K562 (cell line): ENCODE results near the gene CCL8. TPM values are rescaled to one million over a fixed set of nuclear protein-coding genes. Genes with fewer than 3 reads are reported as not detected.

ENCODE experiments used
- ATAC-seq: fragments of 200-7000 bp; cut with Tn5 transposase; 3 replicates; pipeline ENCODE4 v1.9.1; 2020; ENCODE audit warnings: moderate library complexity
- BruUV-seq: library from RNA; stranded (reverse); fragments of 400-500 nt; replicated peaks from 2 replicates; lab custom pipeline; 2021; lab: Mats Ljungman, UMichigan
- CTCF ChIA-PET: fragments of 300-600 bp; formaldehyde crosslinking; extraction: SDS; loops from one replicate; lab custom pipeline; 2021; ENCODE audit warnings: low intra/inter-chr PET ratio; lab: Yijun Ruan, JAX
- POLR2A ChIA-PET: fragments of 300-600, 350-650 bp; sonication (Branson Sonifier 250); formaldehyde crosslinking; extraction: SDS; loops from one replicate; lab custom pipeline; 2021; ENCODE audit warnings: antibody characterized with exemption, inconsistent platforms; lab: Yijun Ruan, JAX
- DNase-seq, 4 experiments: peaks; one replicate each; pipeline versions ENCODE4 v3.0.0 to v3.0.0-alpha.2; 2011 to 2018; ENCODE audit warnings: low spot score in 3 of 4, mixed read lengths in 3 of 4; ENCODE audit errors: extremely low read depth in 1 of 4
- FAIRE-seq: peaks from 2 replicates; lab custom pipeline; 2011; peaks lifted over from hg19 to GRCh38; lab: Jason Lieb, UNC
- H2AFZ ChIP-seq: 2 replicates; pipeline ENCODE4 v1.6.0; 2011; ENCODE audit warnings: low read depth, low read length, control low read depth, inconsistent platforms
- H3K27ac ChIP-seq: fragments of 200-600 bp; 3 replicates; pipeline ENCODE4 v1.8.0; 2011; ENCODE audit warnings: low read depth, mild to moderate bottlenecking, control low read depth, inconsistent platforms, low read length, moderate library complexity, mixed read lengths; ENCODE audit errors: extremely low read depth
- H3K27me3 ChIP-seq, 2 experiments: fragments of 300-600 bp in 1 of 2; 2 replicates in 1 of 2; 3 replicates in 1 of 2; pipeline versions ENCODE4 v1.6.0 to v1.8.0; 2011; ENCODE audit warnings: inconsistent platforms in 2 of 2, low read length in 2 of 2, mild to moderate bottlenecking in 1 of 2, mixed read lengths in 1 of 2, moderate library complexity in 1 of 2; ENCODE audit not compliant: control insufficient read depth in 2 of 2, insufficient read depth in 2 of 2
- H3K36me3 ChIP-seq: fragments of 300-600 bp; 3 replicates; pipeline ENCODE4 v1.8.0; 2011; ENCODE audit warnings: mild to moderate bottlenecking, low read length, inconsistent platforms; ENCODE audit not compliant: control insufficient read depth, insufficient read depth
- H3K4me1 ChIP-seq, 2 experiments: fragments of 200-600 bp in 1 of 2; replicated peaks in 1 of 2; 2 replicates in 1 of 2; 3 replicates in 1 of 2; pipeline versions ENCODE4 v1.5.1 to v1.8.0; 2011; ENCODE audit warnings: inconsistent platforms in 2 of 2, low read length in 2 of 2, mild to moderate bottlenecking in 1 of 2, mixed read lengths in 1 of 2, moderate library complexity in 1 of 2; ENCODE audit not compliant: control insufficient read depth in 2 of 2, insufficient read depth in 2 of 2
- H3K4me2 ChIP-seq: 2 replicates; pipeline ENCODE4 v1.6.1; 2011; ENCODE audit warnings: low read length, control low read depth, inconsistent platforms, mixed read lengths; ENCODE audit not compliant: insufficient read depth
- H3K4me3 ChIP-seq: fragments of 200-600 bp; sonication (generic), shearing (Covaris generic); 2 replicates; pipeline ENCODE4 v1.5.1; 2016; ENCODE audit warnings: control low read depth, inconsistent platforms
- H3K79me2 ChIP-seq: fragments of 200-600 bp; 3 replicates; pipeline ENCODE4 v1.8.0; 2011; ENCODE audit warnings: low read length, inconsistent platforms; ENCODE audit not compliant: control insufficient read depth, insufficient read depth
- H3K9ac ChIP-seq, 2 experiments: 2 replicates each; pipeline versions ENCODE4 v1.6.0 to v1.6.1; 2011; ENCODE audit warnings: low read depth in 2 of 2, low read length in 2 of 2, control low read depth in 1 of 2, inconsistent platforms in 1 of 2, mild to moderate bottlenecking in 1 of 2, mixed read lengths in 1 of 2; ENCODE audit not compliant: insufficient read depth in 1 of 2
- H3K9me1 ChIP-seq: one replicate; pipeline ENCODE4 v1.6.0; 2011; ENCODE audit warnings: inconsistent platforms, mild to moderate bottlenecking, low read length, moderate library complexity; ENCODE audit not compliant: control insufficient read depth, insufficient read depth
- H3K9me3 ChIP-seq: replicated peaks from 2 replicates; pipeline ENCODE4 v1.5.1; 2011; ENCODE audit warnings: low read depth, low read length, inconsistent platforms; ENCODE audit not compliant: control insufficient read depth, insufficient read depth
- H4K20me1 ChIP-seq: replicated peaks from 2 replicates; pipeline ENCODE4 v1.6.1; 2011; ENCODE audit warnings: low read length, inconsistent platforms, mixed read lengths; ENCODE audit not compliant: control insufficient read depth, insufficient read depth
- ATF3 ChIP-seq, 2 experiments: fragments of 450-650 bp in 1 of 2; sonication (generic) in 1 of 2; formaldehyde crosslinking in 1 of 2; IDR thresholded peaks in 1 of 2; conservative IDR thresholded peaks in 1 of 2; 2 replicates each; pipeline versions ENCODE4 v1.6.1 to v1.8.1; 2016 to 2023; ENCODE audit warnings: mild to moderate bottlenecking in 2 of 2, moderate library complexity in 2 of 2, inconsistent platforms in 1 of 2, missing genetic modification reagents in 1 of 2
- FOXJ3 ChIP-seq: sonication (generic); formaldehyde crosslinking; IDR thresholded peaks from 2 replicates; pipeline ENCODE4 v1.4.0; 2020; ENCODE audit warnings: mild to moderate bottlenecking, missing genetic modification reagents
- NEUROD1 ChIP-seq: fragments of 150-350 bp; IDR thresholded peaks from 2 replicates; pipeline ENCODE4 v1.6.1; 2014; ENCODE audit warnings: borderline replicate concordance, low read length, low read depth; ENCODE audit not compliant: partially characterized antibody
- SETDB1 ChIP-seq: IDR thresholded peaks from one replicate; pipeline ENCODE4 v1.6.1; 2012; ENCODE audit warnings: low read length, control low read depth, inconsistent platforms
- ZNF282 ChIP-seq: sonication (generic); formaldehyde crosslinking; IDR thresholded peaks from 2 replicates; pipeline ENCODE4 v1.8.1; 2023; ENCODE audit warnings: missing genetic modification reagents
- WGBS: fragments of 100-300 bp; shearing (Covaris generic); methylation state at CpG from one replicate; pipeline ENCODE4 v1.1.6; 2016; ENCODE audit warnings: low coverage, mixed read lengths; ENCODE audit not compliant: insufficient coverage; ENCODE audit errors: missing lambda C conversion rate; 5-methylcytosine and 5-hydroxymethylcytosine counted together
- in situ Hi-C: fragments of 300-500 bp; cut with MboI; formaldehyde crosslinking; loops from 4 replicates; pipeline ENCODE4 v1.15.0; 2018; ENCODE audit warnings: inconsistent platforms, mixed read lengths
- intact Hi-C: fragments of 100-400 bp; cut with micrococcal nuclease; formaldehyde crosslinking; loops from 2 replicates; pipeline ENCODE4 v1.14.2; 2022
- polyA plus RNA-seq, 8 experiments: library from polyadenylated mRNA; depleted of rRNA in 4 of 8; stranded (reverse) in 5 of 8; unstranded in 3 of 8; fragments of >200 nt; fragmentation: Nextera tagmentation in 2 of 8; fragmentation: Illumina TruSeq in 1 of 8; extraction: Ambion mirVana in 2 of 8; extraction: Trizol in 1 of 8; gene quantifications; 2 replicates each; pipeline versions ENCODE4 v1.2.1 to v1.2.3, GENCODE V29; 2011 to 2014; ENCODE audit warnings: inconsistent platforms in 1 of 8, missing spikeins in 1 of 8
- total RNA-seq, 7 experiments: library from RNA; depleted of rRNA in 6 of 7; stranded (reverse); fragments of >200 nt in 6 of 7; fragmentation: Illumina TruSeq in 2 of 7; extraction: Trizol in 2 of 7; gene quantifications; 2 replicates each; pipeline versions ENCODE4 v1.2.1 to v1.2.3, GENCODE V29; 2011 to 2021; ENCODE audit warnings: low replicate concordance in 1 of 7

The CCL8 gene
- total and polyA plus RNA-seq, 9 of the 15 experiments (the other 6 are each of a cell fraction or from before 2014, with no cell fraction given) = 0.06 TPM; not detected in 8

- FAIRE-seq = no peak
- H3K27ac ChIP-seq = no peak overlapping the region
- no peaks in the 10 kb centered on the region for H3K9me3 ChIP-seq
- no TSS peak for BruUV-seq
- H4K20me1 ChIP-seq = no peaks in the 10 kb centered on the region; the same call in 1 of the 2 replicates
- TF ChIP-seq ATF3 (IDR thresholded peaks at IDR 0.05) = no peak
- no peak for TF ChIP-seq ATF3 (CRISPR knock-in tag; conservative IDR thresholded peaks at IDR 0.05)
- TF ChIP-seq SETDB1 = no peak
- TF ChIP-seq FOXJ3 = no peak
- TF ChIP-seq NEUROD1 = no peak
- TF ChIP-seq ZNF282 (CRISPR knock-in tag) = no peak
- CTCF ChIA-PET = no interaction called here
- no peak overlapping the region for H3K4me2 ChIP-seq
- H3K27me3 ChIP-seq = no peaks in the 10 kb centered on the region; a peak in 2 of 5 replicates
- no peak overlapping the region for H3K9ac ChIP-seq
- intact Hi-C loops = no loop called here
- no peak for ATAC-seq
- 0% methylated on average over 2 of the region's 2 CpGs for WGBS
- POLR2A ChIA-PET = interaction anchor here (1.1 kb wide), 1 partner anchor 14 kb away, joined by 3 read pairs; no protein-coding TSS in a partner anchor
- H3K4me3 ChIP-seq = no peak overlapping the region
- in situ Hi-C loops = no loop called here
- H3K36me3 ChIP-seq = no peaks in the 10 kb centered on the region
- DNase-seq = no peak
- no peaks in the 10 kb centered on the region for H3K9me1 ChIP-seq
- H3K4me1 ChIP-seq = no peaks in the 10 kb centered on the region
- H2AFZ ChIP-seq = no peak overlapping the region
- no peaks in the 10 kb centered on the region for H3K79me2 ChIP-seq
Measured at GRCh38 chr17:34287875-34288274, 31.4 kb upstream of the CCL8 start.
